A673 (cell line): ENCODE measurements around the gene MEGF11. TPM values are rescaled to one million over a fixed set of nuclear protein-coding genes. Genes with fewer than 3 reads are reported as not detected.

Experiments
- BruUV-seq: library from RNA; stranded (reverse); fragments of 400-500 nt; replicated peaks from 2 replicates; lab custom pipeline; 2021; lab: Mats Ljungman, UMichigan
- CTCF ChIA-PET: fragments of 300-600 bp; sonication (Branson Sonifier 250); formaldehyde crosslinking; loops from one replicate; lab custom pipeline; 2022; ENCODE audit warnings: antibody characterized with exemption; lab: Charles Lee
- POLR2A ChIA-PET: fragments of 300-600 bp; sonication (Branson Sonifier 250); formaldehyde crosslinking; loops from one replicate; lab custom pipeline; 2022; ENCODE audit warnings: antibody characterized with exemption; ENCODE audit not compliant: low non-redundant PET; lab: Charles Lee
- DNase-seq: peaks from one replicate; pipeline ENCODE4 v3.0.0-alpha.2; 2015; ENCODE audit warnings: low spot score
- H3K27ac ChIP-seq: fragments of 200-600 bp; sonication (generic); 2 replicates; pipeline ENCODE4 v1.5.1; 2016; ENCODE audit warnings: mixed run types, low read depth, mild to moderate bottlenecking, mixed read lengths, antibody characterized with exemption, low read length; ENCODE audit not compliant: poor library complexity, severe bottlenecking
- H3K27me3 ChIP-seq: fragments of 200-600 bp; sonication (generic); replicated peaks from 2 replicates; pipeline ENCODE4 v1.6.1; 2017; ENCODE audit warnings: mixed run types, low read depth, mild to moderate bottlenecking, mixed read lengths, antibody characterized with exemption, low read length; ENCODE audit not compliant: insufficient read depth, poor library complexity
- H3K36me3 ChIP-seq: fragments of 200-600 bp; sonication (generic); 2 replicates; pipeline ENCODE4 v1.6.1; 2016; ENCODE audit warnings: mixed run types, mild to moderate bottlenecking, mixed read lengths, antibody characterized with exemption, low read length; ENCODE audit not compliant: insufficient read depth, poor library complexity, severe bottlenecking
- H3K4me1 ChIP-seq: fragments of 200-600 bp; sonication (generic); 2 replicates; pipeline ENCODE4 v1.6.1; 2017; ENCODE audit warnings: mixed run types, mild to moderate bottlenecking, mixed read lengths, antibody characterized with exemption, low read length; ENCODE audit not compliant: insufficient read depth, poor library complexity, severe bottlenecking
- H3K4me3 ChIP-seq: fragments of 200-600 bp; sonication (generic); 2 replicates; pipeline ENCODE4 v1.5.1; 2016; ENCODE audit warnings: low read depth, mixed run types, mild to moderate bottlenecking, mixed read lengths, low read length; ENCODE audit not compliant: poor library complexity, severe bottlenecking
- H3K9me3 ChIP-seq: fragments of 200-600 bp; sonication (generic); 2 replicates; pipeline ENCODE4 v1.6.1; 2016; ENCODE audit warnings: mixed run types, low read depth, mild to moderate bottlenecking, mixed read lengths, antibody characterized with exemption, low read length; ENCODE audit not compliant: poor library complexity, severe bottlenecking
- CTCF ChIP-seq: fragments of 300-800, 200-600 bp; sonication (generic); conservative IDR thresholded peaks from 2 replicates; pipeline ENCODE4 v1.5.1; 2017; ENCODE audit warnings: low read depth, mild to moderate bottlenecking, antibody characterized with exemption, low read length, moderate library complexity, mixed read lengths
- EZH2 ChIP-seq: fragments of 200-600 bp; sonication (generic); IDR thresholded peaks from 2 replicates; pipeline ENCODE4 v1.6.1; 2017; ENCODE audit warnings: borderline replicate concordance, low read depth, mild to moderate bottlenecking, mixed read lengths, antibody characterized with exemption, low read length; ENCODE audit not compliant: poor library complexity, severe bottlenecking
- intact Hi-C: fragments of 100-400 bp; cut with micrococcal nuclease; formaldehyde crosslinking; loops from one replicate; pipeline ENCODE4 v1.10.0; 2022; ENCODE audit not compliant: unreplicated experiment
- total RNA-seq: library from RNA; stranded (reverse); gene quantifications from 2 replicates; pipeline ENCODE4 v1.2.3, GENCODE V29; 2021

Gene MEGF11
- total RNA-seq, 1 experiment from 2014 or later: 0.43 TPM

DNA sequence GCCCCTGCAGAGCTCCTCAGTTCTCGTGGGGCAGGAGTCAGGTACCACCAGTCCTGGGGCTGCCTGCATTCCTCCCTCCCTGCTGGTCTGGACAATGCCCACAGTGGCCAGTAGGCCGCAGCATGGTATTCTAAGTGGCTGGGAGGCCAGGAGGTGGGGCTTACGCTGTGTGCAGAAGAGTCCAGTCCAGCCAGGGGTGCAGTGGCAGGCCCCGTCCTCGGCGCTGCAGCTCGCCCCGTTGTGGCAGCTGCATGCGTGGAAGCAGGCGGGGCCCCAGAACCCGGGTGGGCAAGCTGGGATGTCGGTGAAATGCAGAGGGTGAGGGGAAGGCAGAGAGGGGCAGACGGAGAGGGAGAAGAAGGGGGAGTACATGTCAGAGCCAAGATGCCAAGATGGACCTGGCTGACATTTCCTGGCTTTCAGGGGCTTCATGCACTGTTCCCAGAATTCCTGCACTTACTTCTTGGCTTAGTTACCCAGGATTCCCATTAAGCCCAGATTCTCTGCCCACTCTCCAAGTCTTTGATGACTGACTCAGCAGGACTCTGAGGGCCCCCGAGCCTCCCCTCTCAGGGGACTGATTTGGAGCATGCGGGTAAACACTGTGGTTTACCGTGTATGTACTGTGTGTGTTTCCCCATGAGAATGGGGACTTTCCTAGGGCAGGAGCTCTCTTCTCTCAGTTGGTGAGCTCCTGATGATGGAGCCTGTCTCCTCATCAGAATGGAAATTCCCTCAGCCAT, 336.7 kb downstream of the MEGF11 start:
- Histone ChIP-seq H3K36me3 (no peaks in the 10 kb centered on the region), H3K27ac (no peak overlapping the region), H3K27me3 (no peaks in the 10 kb centered on the region), H3K4me1 (no peaks in the 10 kb centered on the region), H3K9me3 (no peaks in the 10 kb centered on the region), H3K4me3 (no peak overlapping the region)
- TF ChIP-seq CTCF: peak; percentile 24; the same call in 1 of the 2 replicates
- TF ChIP-seq EZH2: no peak
- BruUV-seq: no TSS peak
- POLR2A ChIA-PET: no interaction called here
- CTCF ChIA-PET: no interaction called here
- intact Hi-C loops: no loop called here
- DNase-seq: no peak

DNA sequence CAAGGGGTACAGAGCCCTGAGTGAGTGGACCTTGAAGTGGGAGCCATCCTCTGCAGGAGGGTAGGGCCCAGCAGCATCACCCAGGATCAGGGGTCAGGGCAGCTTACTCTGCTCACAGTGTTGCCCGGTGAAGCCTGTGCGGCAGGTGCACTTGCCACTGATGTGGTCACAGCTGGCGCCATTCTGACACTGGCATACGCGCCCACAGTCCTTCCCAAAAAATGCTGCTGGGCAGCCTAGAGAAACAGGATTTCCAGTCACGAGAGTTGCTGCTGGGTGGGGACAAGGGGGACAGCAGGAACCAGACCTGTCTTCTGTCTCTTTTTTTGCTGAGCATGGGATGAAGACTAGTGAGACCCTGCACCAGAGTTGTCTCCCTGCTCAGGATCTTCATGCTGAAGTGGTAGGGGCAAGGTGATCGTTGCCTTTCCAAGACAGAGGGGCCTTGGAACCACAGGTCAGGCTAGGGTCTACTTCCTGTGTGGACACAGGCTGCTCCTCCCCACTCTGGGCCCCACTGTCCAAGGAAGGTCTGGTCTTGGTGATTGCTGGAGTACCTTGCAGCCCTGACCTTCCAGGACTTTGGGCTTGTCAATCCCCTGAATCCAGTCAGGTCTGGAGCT, 337.4 kb downstream of the MEGF11 start:
- BruUV-seq: no TSS peak
- TF ChIP-seq CTCF (no peak), EZH2 (no peak)
- CTCF ChIA-PET: no interaction called here
- no peak for DNase-seq
- H3K9me3 ChIP-seq: no peaks in the 10 kb centered on the region
- no peaks in the 10 kb centered on the region for H3K36me3 ChIP-seq
- POLR2A ChIA-PET: no interaction called here
- no peaks in the 10 kb centered on the region for H3K4me1 ChIP-seq
- H3K27ac ChIP-seq: no peak overlapping the region
- intact Hi-C loops: no loop called here
- H3K4me3 ChIP-seq: no peak overlapping the region
- H3K27me3 ChIP-seq: no peaks in the 10 kb centered on the region

DNA sequence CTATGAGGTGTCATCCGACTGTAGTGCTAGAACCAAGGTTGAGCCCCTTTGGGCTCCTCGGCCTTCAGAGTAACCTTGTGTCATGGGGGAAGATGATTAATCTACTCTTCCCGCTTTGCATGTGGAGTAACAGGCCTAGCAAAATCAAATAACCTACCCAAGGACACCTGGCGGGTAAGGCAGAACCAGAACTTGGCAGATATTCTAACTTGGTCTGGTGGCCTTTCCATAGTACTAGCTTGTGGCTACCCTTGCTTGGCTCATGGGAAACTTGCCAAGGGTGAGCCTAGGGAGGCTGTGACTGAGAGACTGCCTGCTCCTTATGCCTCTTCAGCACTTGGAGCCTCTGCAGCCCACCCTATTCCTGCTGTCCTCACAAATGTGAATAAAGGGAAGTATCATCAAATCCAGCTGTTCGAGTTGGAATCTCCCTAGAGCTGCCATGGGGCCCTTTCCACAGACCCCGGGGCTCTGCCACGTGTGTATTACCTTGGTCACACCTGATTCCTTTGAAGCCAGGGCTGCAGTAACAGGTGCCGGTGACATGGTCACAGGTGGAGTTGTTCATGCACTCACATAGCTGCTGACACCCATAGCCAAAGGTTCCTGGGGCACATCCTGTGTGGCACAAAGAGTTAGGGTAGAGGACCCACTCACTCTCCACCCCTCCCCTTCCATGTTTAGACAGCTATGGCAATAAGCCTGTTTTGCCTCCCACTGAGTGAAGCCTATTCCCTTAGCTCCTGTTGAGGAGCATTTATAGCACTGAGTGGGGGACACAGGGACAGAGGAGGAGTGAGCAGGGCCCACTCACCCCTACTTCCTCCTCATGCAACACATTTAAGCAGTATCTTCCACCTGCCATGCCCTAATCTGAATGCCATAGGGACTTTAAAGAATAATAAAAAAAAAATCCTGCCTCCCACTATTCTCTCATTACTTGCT, 338.3 kb downstream of the MEGF11 start:
- intact Hi-C loops: no loop called here
- H3K9me3 ChIP-seq: no peaks in the 10 kb centered on the region
- no TSS peak for BruUV-seq
- H3K27me3 ChIP-seq: no peaks in the 10 kb centered on the region
- H3K4me3 ChIP-seq: no peak overlapping the region
- no peaks in the 10 kb centered on the region for H3K36me3 ChIP-seq
- ChIA-PET POLR2A (no interaction called here), CTCF (no interaction called here)
- no peaks in the 10 kb centered on the region for H3K4me1 ChIP-seq
- TF ChIP-seq CTCF (no peak), EZH2 (no peak)
- no peak overlapping the region for H3K27ac ChIP-seq
- DNase-seq: no peak
